ENCODE measurements around the gene CCDC175.
A peak's percentile ranks its signal among the peaks of the same experiment; 100 is the strongest.

The CCDC175 gene

DNA sequence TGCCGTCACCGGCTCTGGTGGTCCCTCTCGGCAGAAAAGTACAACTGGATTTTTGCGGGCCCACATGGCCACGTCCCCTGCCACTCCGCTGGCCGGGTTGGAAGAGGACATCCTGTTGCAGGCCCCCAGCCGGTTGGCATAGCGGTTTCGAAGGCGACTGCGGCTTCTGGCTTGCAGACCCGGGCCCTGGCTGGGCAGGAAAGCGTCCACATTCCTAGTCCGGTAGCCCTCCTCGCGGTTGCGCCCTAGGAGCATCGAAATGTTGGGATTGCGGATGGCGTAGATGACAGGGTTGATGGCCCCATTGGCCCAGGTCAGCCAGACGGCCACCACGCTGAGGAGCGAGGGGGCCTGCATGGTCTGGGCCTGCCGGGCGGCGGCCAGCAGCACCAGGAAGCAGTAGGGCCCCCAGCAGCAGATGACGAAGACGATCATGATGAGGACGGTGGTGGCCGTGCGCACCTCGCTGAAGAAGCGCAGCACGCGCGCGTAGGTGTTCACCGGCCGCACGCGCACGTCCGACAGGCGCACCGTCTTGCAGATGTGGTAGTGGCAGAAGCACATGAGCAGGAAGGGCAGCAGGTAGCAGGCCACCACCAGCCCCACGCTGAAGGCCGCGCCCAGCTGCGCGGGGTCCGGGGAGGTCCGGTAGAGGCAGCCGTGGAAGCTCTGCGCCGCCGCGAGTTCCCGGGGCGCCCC is 112.7 kb downstream of the CCDC175 start:
- peak overlapping the region; percentile 55 for H3K4me3 ChIP-seq (ENCODE audit: low read depth, low read length)
- no peak for DNase-seq (ENCODE audit: low read depth, low spot score)
- TF ChIP-seq, protein P1, sequence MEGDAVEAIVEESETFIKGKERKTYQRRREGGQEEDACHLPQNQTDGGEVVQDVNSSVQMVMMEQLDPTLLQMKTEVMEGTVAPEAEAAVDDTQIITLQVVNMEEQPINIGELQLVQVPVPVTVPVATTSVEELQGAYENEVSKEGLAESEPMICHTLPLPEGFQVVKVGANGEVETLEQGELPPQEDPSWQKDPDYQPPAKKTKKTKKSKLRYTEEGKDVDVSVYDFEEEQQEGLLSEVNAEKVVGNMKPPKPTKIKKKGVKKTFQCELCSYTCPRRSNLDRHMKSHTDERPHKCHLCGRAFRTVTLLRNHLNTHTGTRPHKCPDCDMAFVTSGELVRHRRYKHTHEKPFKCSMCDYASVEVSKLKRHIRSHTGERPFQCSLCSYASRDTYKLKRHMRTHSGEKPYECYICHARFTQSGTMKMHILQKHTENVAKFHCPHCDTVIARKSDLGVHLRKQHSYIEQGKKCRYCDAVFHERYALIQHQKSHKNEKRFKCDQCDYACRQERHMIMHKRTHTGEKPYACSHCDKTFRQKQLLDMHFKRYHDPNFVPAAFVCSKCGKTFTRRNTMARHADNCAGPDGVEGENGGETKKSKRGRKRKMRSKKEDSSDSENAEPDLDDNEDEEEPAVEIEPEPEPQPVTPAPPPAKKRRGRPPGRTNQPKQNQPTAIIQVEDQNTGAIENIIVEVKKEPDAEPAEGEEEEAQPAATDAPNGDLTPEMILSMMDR (IDR thresholded peaks at IDR 0.05; ENCODE audit: insufficient read depth, low read length, missing control alignments): no peak
- POLR2A ChIA-PET: no interaction called here
- CTCF ChIA-PET: interaction anchor here (0.7 to 1.6 kb wide), 6 partner anchors 8 to 436 kb away, joined by 3 to 5 read pairs (median 4); partner anchors contain the start of genes JKAMP and L3HYPDH

DNA sequence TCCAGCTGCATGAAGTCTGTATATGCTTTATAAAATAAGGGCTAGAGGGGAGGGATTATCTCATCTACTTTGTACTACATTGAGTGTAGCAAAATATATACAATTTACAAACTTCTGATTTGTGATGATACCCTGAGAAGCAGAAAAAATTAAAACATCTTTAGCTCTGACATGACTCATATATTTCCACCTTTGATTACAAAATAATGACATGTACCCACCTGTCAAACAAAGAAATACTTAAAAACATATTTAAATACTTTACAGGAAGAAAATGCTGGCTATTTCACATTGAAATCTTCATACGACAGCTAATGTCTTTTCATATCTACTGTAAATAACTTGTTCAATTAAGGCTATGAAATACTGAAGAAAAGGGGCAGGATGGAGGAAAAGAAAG is 114.7 kb downstream of the CCDC175 start:
- ChIA-PET POLR2A (no interaction called here), CTCF (interaction anchor here (1.0 kb wide), 1 partner anchor 22 kb away, joined by 3 read pairs; the partner anchor contains the start of genes JKAMP and L3HYPDH)
- H3K4me3 ChIP-seq (ENCODE audit: low read depth, low read length): no peak overlapping the region
- TF ChIP-seq, protein P1 (IDR thresholded peaks at IDR 0.05; ENCODE audit: insufficient read depth, low read length, missing control alignments): no peak
- DNase-seq (ENCODE audit: low read depth, low spot score): no peak

DNA sequence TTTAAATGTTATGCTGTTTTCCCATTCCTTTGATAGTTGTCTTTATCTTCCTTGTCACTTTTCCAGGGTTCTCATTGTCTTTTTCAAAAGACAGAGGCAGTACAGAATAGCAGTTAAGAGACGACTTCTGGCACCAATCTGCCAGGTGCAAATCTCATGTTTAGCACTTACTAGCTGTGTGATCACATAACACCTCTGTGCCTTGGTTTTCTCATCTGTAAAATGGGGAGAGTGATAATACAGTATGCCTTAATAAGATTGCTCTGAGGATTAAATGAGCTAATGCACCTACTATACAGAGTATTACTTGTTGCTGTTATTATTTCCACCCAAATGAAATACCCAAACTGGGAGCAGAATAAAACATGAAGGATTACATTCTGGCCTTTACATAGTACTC is 116.2 kb downstream of the CCDC175 start:
- TF ChIP-seq, protein P1 (IDR thresholded peaks at IDR 0.05; ENCODE audit: insufficient read depth, low read length, missing control alignments): no peak
- CTCF ChIA-PET: interaction anchor here (1.0 kb wide), 1 partner anchor 13 kb away, joined by 3 read pairs; no protein-coding TSS in a partner anchor
- no peak overlapping the region for H3K4me3 ChIP-seq (ENCODE audit: low read depth, low read length)
- DNase-seq (ENCODE audit: low read depth, low spot score): no peak
- POLR2A ChIA-PET: no interaction called here

DNA sequence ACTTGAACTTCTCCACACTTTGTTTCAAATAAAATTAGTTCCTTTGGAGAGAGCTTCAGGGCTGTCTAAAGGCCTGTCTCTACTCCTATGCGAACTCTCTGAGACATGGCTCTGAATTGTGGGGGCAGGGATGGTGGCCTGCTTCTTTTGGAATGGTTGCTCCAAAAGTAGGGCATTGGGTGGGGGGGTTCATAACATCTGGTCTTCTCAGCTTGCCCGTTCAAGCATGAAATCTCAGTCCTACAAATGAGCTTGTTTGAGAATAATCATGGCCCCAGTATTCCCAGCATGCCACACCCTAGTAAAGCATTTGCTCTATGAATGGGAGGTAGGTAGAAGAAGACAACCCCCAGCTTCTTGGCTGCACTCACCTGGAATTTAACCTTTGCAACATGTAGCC is 118.1 kb downstream of the CCDC175 start:
- DNase-seq (ENCODE audit: low read depth, low spot score): no peak
- ChIA-PET CTCF (interaction anchor here (1.6 kb wide), 1 partner anchor 7 kb away, joined by 5 read pairs; no protein-coding TSS in a partner anchor), POLR2A (no interaction called here)
- TF ChIP-seq, protein P1 (IDR thresholded peaks at IDR 0.05; ENCODE audit: insufficient read depth, low read length, missing control alignments): no peak
- H3K4me3 ChIP-seq (ENCODE audit: low read depth, low read length): no peak overlapping the region

DNA sequence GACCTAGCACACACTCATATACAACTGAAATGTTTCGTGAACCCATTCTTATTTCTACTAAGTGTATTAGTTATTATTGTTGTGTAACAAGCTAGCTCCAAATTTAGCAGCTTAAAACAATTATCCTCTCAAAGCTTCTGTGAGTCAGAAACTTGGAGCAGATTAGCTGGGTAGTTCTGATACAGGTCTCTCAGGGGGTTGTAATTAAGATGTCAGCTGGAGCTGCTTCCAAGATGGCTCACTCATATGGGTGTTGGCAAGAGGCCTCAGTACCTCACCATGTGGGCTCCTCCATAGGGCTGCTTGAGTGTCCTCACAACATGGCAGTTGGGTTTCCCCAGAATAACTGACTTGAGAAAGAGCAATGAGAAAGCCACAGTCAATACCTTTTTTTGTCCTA is 121.2 kb downstream of the CCDC175 start:
- H3K4me3 ChIP-seq (ENCODE audit: low read depth, low read length): no peak overlapping the region
- no peak for DNase-seq (ENCODE audit: low read depth, low spot score)
- ChIA-PET POLR2A (interaction anchor here (1.1 kb wide), 1 partner anchor 27 kb away, joined by 3 read pairs; no protein-coding TSS in a partner anchor), CTCF (interaction anchor here (0.7 to 1.4 kb wide), 4 partner anchors 9 to 331 kb away, joined by 3 to 5 read pairs (median 4); partner anchors contain the start of genes JKAMP and L3HYPDH)
- TF ChIP-seq, protein P1 (IDR thresholded peaks at IDR 0.05; ENCODE audit: insufficient read depth, low read length, missing control alignments): no peak
